Measurements from ENCODE around the gene THADA. TPM values are rescaled to one million over a fixed set of nuclear protein-coding genes. Genes with fewer than 3 reads are reported as not detected.
A peak's percentile ranks its signal among the peaks of the same experiment; 100 is the strongest.

Gene THADA
- polyA plus RNA-seq, 4 donors = 6.3 to 13.5 (median 12.7) TPM

GRCh38 chr2:43426305-43427031, 169.4 kb downstream of the THADA start:
- Histone ChIP-seq H3K27me3 (ENCODE audit: control insufficient read depth in 3 of 3, insufficient read depth in 3 of 3, low read length in 3 of 3) (no peaks in the 10 kb centered on the region), H3K4me3 (ENCODE audit: low read depth in 1 of 3, low read length in 3 of 3) (no peak overlapping the region), H3K4me1 (ENCODE audit: control insufficient read depth in 3 of 3, insufficient read depth in 2 of 3, low read depth in 1 of 3, low read length in 2 of 3) (peaks cover 14 to 41% (median 16%) of the 10 kb centered on the region in 3 donors), H3K36me3 (ENCODE audit: control insufficient read depth in 3 of 3, insufficient read depth in 2 of 3, low read depth in 1 of 3, low read length in 3 of 3) (peaks cover 0 to 7% (median 0%) of the 10 kb centered on the region in 3 donors), H3K9me3 (ENCODE audit: control insufficient read depth in 2 of 2, insufficient read depth in 1 of 2, low read depth in 1 of 2, low read length in 1 of 2) (no peaks in the 10 kb centered on the region), H3K27ac (ENCODE audit: low read depth in 1 of 3, low read length in 2 of 3) (peak overlapping the region; percentile 8 to 65 (median 58))
- DNase-seq (peak; percentile 73 to 86), FAIRE-seq (no peak)
- 31 to 37% (median 32%) methylated on average over 3 of the region's 3 CpGs for WGBS, 3 donors

GRCh38 chr2:43425659-43426058, 170.2 kb downstream of the THADA start:
- H3K9me3 ChIP-seq (ENCODE audit: control insufficient read depth in 2 of 2, insufficient read depth in 1 of 2, low read depth in 1 of 2, low read length in 1 of 2) = no peaks in the 10 kb centered on the region
- H3K4me1 ChIP-seq (ENCODE audit: control insufficient read depth in 3 of 3, insufficient read depth in 2 of 3, low read depth in 1 of 3, low read length in 2 of 3) = peaks cover 14 to 41% (median 16%) of the 10 kb centered on the region in 3 donors
- H3K27me3 ChIP-seq (ENCODE audit: control insufficient read depth in 3 of 3, insufficient read depth in 3 of 3, low read length in 3 of 3) = no peaks in the 10 kb centered on the region
- FAIRE-seq (no peak), DNase-seq (peak in 1 of 2 donors; percentile 48)
- peak overlapping the region; percentile 7 to 41 (median 16) for H3K27ac ChIP-seq (ENCODE audit: low read depth in 1 of 3, low read length in 2 of 3)
- no peak overlapping the region for H3K4me3 ChIP-seq (ENCODE audit: low read depth in 1 of 3, low read length in 3 of 3)
- H3K36me3 ChIP-seq (ENCODE audit: control insufficient read depth in 3 of 3, insufficient read depth in 2 of 3, low read depth in 1 of 3, low read length in 3 of 3) = peaks cover 0 to 7% (median 0%) of the 10 kb centered on the region in 3 donors
- WGBS, 3 donors = 78 to 97% (median 83%) methylated on average over 1 of the region's 1 CpG

- WGBS, 3 donors = 49 to 58% (median 49%) methylated on average over 6 of the region's 6 CpGs
- Histone ChIP-seq H3K4me1 (ENCODE audit: control insufficient read depth in 3 of 3, insufficient read depth in 2 of 3, low read depth in 1 of 3, low read length in 2 of 3) (peaks cover 14 to 45% (median 18%) of the 10 kb centered on the region in 3 donors), H3K9me3 (ENCODE audit: control insufficient read depth in 2 of 2, insufficient read depth in 1 of 2, low read depth in 1 of 2, low read length in 1 of 2) (no peaks in the 10 kb centered on the region), H3K4me3 (ENCODE audit: low read depth in 1 of 3, low read length in 3 of 3) (no peak overlapping the region), H3K36me3 (ENCODE audit: control insufficient read depth in 3 of 3, insufficient read depth in 2 of 3, low read depth in 1 of 3, low read length in 3 of 3) (peaks cover 0 to 4% (median 0%) of the 10 kb centered on the region in 3 donors), H3K27me3 (ENCODE audit: control insufficient read depth in 3 of 3, insufficient read depth in 3 of 3, low read length in 3 of 3) (no peaks in the 10 kb centered on the region), H3K27ac (ENCODE audit: low read depth in 1 of 3, low read length in 2 of 3) (peak overlapping the region in 2 of 3 donors; percentile 21 to 34)
- DNase-seq (peak; percentile 64 to 74), FAIRE-seq (no peak)
Measured at GRCh38 chr2:43424262-43425207, 171.3 kb downstream of the THADA start.

- Histone ChIP-seq H3K27ac (ENCODE audit: low read depth in 1 of 3, low read length in 2 of 3) (peak overlapping the region in 2 of 3 donors; percentile 43 to 52), H3K4me1 (ENCODE audit: control insufficient read depth in 3 of 3, insufficient read depth in 2 of 3, low read depth in 1 of 3, low read length in 2 of 3) (peaks cover 14 to 45% (median 18%) of the 10 kb centered on the region in 3 donors), H3K36me3 (ENCODE audit: control insufficient read depth in 3 of 3, insufficient read depth in 2 of 3, low read depth in 1 of 3, low read length in 3 of 3) (peaks cover 0 to 4% (median 0%) of the 10 kb centered on the region in 3 donors), H3K9me3 (ENCODE audit: control insufficient read depth in 2 of 2, insufficient read depth in 1 of 2, low read depth in 1 of 2, low read length in 1 of 2) (no peaks in the 10 kb centered on the region), H3K27me3 (ENCODE audit: control insufficient read depth in 3 of 3, insufficient read depth in 3 of 3, low read length in 3 of 3) (no peaks in the 10 kb centered on the region), H3K4me3 (ENCODE audit: low read depth in 1 of 3, low read length in 3 of 3) (no peak overlapping the region)
- FAIRE-seq (no peak), DNase-seq (no peak)
Measured at GRCh38 chr2:43423941-43424261, 171.9 kb downstream of the THADA start.

GRCh38 chr2:43421194-43421593, 174.6 kb downstream of the THADA start:
- 95 to 100% (median 97%) methylated on average over 1 of the region's 1 CpG for WGBS, 3 donors
- Histone ChIP-seq H3K9me3 (ENCODE audit: control insufficient read depth in 2 of 2, insufficient read depth in 1 of 2, low read depth in 1 of 2, low read length in 1 of 2) (no peaks in the 10 kb centered on the region), H3K27ac (ENCODE audit: low read depth in 1 of 3, low read length in 2 of 3) (no peak overlapping the region), H3K36me3 (ENCODE audit: control insufficient read depth in 3 of 3, insufficient read depth in 2 of 3, low read depth in 1 of 3, low read length in 3 of 3) (no peaks in the 10 kb centered on the region), H3K27me3 (ENCODE audit: control insufficient read depth in 3 of 3, insufficient read depth in 3 of 3, low read length in 3 of 3) (no peaks in the 10 kb centered on the region), H3K4me3 (ENCODE audit: low read depth in 1 of 3, low read length in 3 of 3) (no peak overlapping the region), H3K4me1 (ENCODE audit: control insufficient read depth in 3 of 3, insufficient read depth in 2 of 3, low read depth in 1 of 3, low read length in 2 of 3) (peaks cover 11 to 37% (median 14%) of the 10 kb centered on the region in 3 donors)
- FAIRE-seq (no peak), DNase-seq (no peak)

- H3K36me3 ChIP-seq (ENCODE audit: control insufficient read depth in 3 of 3, insufficient read depth in 2 of 3, low read depth in 1 of 3, low read length in 3 of 3) = no peaks in the 10 kb centered on the region
- FAIRE-seq = no peak
- H3K27ac ChIP-seq (ENCODE audit: low read depth in 1 of 3, low read length in 2 of 3) = no peak overlapping the region
- no peak for DNase-seq
- H3K4me1 ChIP-seq (ENCODE audit: control insufficient read depth in 3 of 3, insufficient read depth in 2 of 3, low read depth in 1 of 3, low read length in 2 of 3) = peaks cover 7 to 30% (median 11%) of the 10 kb centered on the region in 3 donors
- H3K27me3 ChIP-seq (ENCODE audit: control insufficient read depth in 3 of 3, insufficient read depth in 3 of 3, low read length in 3 of 3) = no peaks in the 10 kb centered on the region
- no peaks in the 10 kb centered on the region for H3K9me3 ChIP-seq (ENCODE audit: control insufficient read depth in 2 of 2, insufficient read depth in 1 of 2, low read depth in 1 of 2, low read length in 1 of 2)
- no peak overlapping the region for H3K4me3 ChIP-seq (ENCODE audit: low read depth in 1 of 3, low read length in 3 of 3)
Measured at GRCh38 chr2:43420389-43420801, 175.4 kb downstream of the THADA start.

- H3K27ac ChIP-seq (ENCODE audit: low read depth in 1 of 3, low read length in 2 of 3) = peak overlapping the region in 1 of 3 donors; percentile 36
- no peaks in the 10 kb centered on the region for H3K9me3 ChIP-seq (ENCODE audit: control insufficient read depth in 2 of 2, insufficient read depth in 1 of 2, low read depth in 1 of 2, low read length in 1 of 2)
- peaks cover 7 to 25% (median 10%) of the 10 kb centered on the region in 3 donors for H3K4me1 ChIP-seq (ENCODE audit: control insufficient read depth in 3 of 3, insufficient read depth in 2 of 3, low read depth in 1 of 3, low read length in 2 of 3)
- DNase-seq (peak in 1 of 2 donors; percentile 16), FAIRE-seq (no peak)
- no peak overlapping the region for H3K4me3 ChIP-seq (ENCODE audit: low read depth in 1 of 3, low read length in 3 of 3)
- no peaks in the 10 kb centered on the region for H3K36me3 ChIP-seq (ENCODE audit: control insufficient read depth in 3 of 3, insufficient read depth in 2 of 3, low read depth in 1 of 3, low read length in 3 of 3)
- 90 to 95% (median 91%) methylated on average over 2 of the region's 2 CpGs for WGBS, 3 donors
- H3K27me3 ChIP-seq (ENCODE audit: control insufficient read depth in 3 of 3, insufficient read depth in 3 of 3, low read length in 3 of 3) = no peaks in the 10 kb centered on the region
Measured at GRCh38 chr2:43419876-43420275, 176.0 kb downstream of the THADA start.

GRCh38 chr2:43419243-43419642, 176.6 kb downstream of the THADA start:
- FAIRE-seq = no peak
- Histone ChIP-seq H3K27ac (ENCODE audit: low read depth in 1 of 3, low read length in 2 of 3) (no peak overlapping the region), H3K9me3 (ENCODE audit: control insufficient read depth in 2 of 2, insufficient read depth in 1 of 2, low read depth in 1 of 2, low read length in 1 of 2) (no peaks in the 10 kb centered on the region)

More at GRCh38 chr2:43419243-43419642, 176.6 kb downstream of the THADA start:
- Histone ChIP-seq H3K4me1 (ENCODE audit: control insufficient read depth in 3 of 3, insufficient read depth in 2 of 3, low read depth in 1 of 3, low read length in 2 of 3) (peaks cover under 1 to 20% (median 4%) of the 10 kb centered on the region in 3 donors), H3K27me3 (ENCODE audit: control insufficient read depth in 3 of 3, insufficient read depth in 3 of 3, low read length in 3 of 3) (no peaks in the 10 kb centered on the region), H3K36me3 (ENCODE audit: control insufficient read depth in 3 of 3, insufficient read depth in 2 of 3, low read depth in 1 of 3, low read length in 3 of 3) (no peaks in the 10 kb centered on the region), H3K4me3 (ENCODE audit: low read depth in 1 of 3, low read length in 3 of 3) (no peak overlapping the region)
- no peak for DNase-seq
- WGBS, 3 donors = 92 to 94% (median 94%) methylated on average over 3 of the region's 3 CpGs

Data from small intestine (tissue), 7 donors.